CD4-positive, alpha-beta T cell treated with Interleukin-15 for 4 hours (primary cell): Measurements from ENCODE around the gene PAX9.

ENCODE experiments used
- DNase-seq: peaks from one replicate; pipeline ENCODE4 v3.0.0-alpha.2; 2020; ENCODE audit warnings: low spot score

Gene PAX9

GRCh38 chr14:36655963-36656686, 5.5 kb upstream of the PAX9 start:
- DNase-seq = no peak

DNA sequence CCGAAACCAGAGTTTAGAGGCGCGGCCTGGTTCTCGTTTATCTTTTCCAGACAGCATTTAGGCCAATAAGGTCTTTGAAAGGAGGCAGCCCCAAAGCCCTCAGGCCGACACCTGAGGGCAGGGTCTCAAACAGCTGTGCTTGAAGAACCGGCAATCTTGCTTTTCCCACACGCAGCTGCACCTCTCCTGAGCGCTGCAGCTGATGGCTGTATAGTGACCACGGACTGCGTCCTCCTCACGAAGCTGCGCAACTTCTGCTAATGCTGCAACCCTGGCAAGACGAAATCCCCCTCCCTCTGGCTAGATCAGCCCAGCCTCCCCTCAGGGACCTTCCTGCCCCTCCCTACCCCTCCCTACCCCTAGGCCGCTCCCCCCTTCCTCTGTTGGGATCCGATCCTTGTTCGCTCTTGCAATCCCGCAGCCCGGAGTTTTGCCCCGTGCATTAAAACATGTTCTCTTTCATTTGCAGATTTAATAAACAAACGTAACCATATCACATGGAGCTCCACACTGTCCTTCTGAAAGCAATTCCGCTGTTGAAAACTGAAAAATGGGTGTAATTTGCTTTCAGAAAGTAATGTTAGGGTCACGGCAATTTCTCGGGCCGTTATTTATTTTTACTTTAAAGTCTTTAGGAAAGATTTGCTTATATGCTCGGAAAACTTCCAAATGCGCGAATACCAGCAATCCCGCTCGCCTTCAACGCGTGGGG, 4.8 kb upstream of the PAX9 start:
- DNase-seq = no peak

DNA sequence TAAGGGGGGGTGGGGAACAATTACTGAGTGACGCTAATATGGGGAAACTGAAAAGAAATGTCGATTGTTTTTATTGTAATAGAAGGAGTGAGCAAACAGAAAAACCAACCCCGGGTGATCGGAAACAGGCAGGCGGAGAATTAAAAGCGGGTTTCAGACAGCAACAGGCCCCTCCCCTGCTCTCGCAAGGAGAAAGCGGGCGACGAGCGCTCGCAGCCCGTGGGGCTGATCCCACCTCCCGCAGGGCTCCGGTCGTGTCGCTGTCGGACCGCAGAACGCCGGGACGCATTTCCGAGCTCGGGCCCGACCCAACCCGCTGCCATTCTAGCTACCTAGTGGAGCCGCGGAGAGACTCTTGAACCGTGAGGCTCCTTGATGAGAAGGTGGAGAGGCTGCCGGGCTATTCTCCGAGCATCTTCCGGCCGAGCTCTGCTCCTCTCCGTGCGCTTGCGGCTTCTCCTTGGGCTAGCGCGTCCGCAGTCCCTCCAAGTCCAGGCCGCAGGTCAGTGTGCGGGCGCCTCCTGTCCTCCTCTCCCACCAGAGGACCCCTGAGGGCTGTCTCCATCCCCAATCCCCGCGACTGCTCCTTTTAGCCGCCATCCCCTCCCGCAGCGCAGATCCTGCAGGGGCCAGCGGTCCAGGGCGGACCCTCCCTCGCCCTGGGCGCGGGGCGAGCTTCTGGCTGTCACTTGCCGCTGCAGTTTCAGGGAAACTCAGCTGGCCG, 4.1 kb upstream of the PAX9 start:
- no peak for DNase-seq

DNA sequence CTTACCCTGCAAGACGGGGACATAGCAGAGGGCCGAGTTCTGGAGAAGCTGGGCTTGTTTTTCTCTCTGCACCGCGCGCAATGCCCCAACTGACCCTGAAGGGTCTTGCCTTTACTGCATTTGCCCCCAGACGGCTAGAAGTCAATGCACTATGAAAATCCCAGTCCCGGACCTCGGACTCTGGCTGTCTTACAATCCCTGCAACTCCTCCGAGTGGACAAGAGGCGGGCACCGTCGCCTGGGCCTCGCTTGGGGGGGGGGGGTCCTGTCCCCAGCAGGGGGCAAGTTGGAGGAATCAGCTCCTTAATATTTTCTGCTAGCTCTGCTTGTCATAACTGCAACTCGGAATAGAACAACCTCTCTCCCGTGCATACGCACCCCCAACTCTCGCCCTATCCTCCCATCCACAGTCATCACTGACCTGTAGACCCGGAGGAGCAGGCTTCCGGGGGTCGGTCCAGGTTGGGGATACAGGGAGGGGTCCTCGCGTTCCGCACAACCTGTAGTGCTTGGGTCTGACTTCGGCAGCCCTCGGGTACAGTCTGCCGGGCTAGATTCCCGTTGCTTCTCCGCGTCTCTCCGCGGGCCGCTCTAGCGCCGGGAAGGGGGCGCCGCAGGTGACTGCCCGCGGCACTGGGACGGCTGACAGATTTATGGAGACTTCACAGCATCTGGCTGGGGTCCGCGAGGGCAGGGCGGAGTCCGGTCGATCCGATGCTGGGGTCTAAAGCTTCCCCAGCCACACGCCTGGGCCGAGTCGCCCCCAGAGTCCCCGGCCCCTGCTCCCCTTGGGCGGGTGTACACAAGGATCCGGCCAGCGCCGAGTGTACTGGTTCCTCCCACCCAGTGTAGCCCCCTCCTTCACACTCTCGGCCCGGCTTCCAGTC, 3.3 kb upstream of the PAX9 start:
- no peak for DNase-seq

DNA sequence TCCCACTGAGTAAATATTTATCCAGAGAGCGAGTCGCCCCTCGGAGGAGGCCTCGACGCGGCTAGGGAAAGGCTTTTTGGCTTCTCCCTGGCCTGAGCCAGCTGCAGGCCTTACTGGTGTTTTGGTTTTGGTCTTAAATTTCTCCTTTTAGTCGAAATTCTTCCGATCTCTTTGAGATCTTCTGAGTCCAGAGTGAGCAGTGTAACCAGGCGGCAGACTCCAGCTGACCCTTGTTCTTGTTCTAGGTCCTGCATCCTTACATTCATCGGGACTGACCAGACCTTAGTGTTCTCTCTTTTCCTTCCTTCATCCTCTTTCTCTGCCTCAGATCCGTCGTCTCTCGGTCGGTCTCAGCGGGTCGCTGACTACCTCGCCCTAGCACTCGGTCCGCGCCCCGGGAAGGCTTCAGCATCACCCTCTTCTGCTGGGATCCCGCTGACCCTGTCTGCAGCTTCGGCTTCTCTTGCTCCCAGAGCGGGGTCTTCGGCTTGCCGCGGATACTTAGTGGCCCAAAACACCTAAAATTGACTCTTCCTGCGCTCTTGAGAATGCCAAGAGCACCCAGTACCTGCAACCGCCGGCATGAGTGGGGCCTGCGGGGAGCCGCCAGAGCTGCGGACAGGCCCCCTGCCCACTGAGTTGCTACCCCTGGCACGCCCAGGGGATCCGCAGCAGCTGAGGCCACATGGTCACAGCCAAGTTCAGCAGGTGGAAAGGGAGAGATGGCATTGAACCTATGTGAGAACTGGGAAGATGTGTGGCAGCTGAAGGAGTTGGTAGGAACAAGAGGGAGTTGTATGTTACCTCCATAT, 2.4 kb upstream of the PAX9 start:
- no peak for DNase-seq

- no peak for DNase-seq
Measured at GRCh38 chr14:36659822-36660735, 1.6 kb upstream of the PAX9 start.

- no peak for DNase-seq
Measured at GRCh38 chr14:36660736-36661505, 739 bp upstream of the PAX9 start.

GRCh38 chr14:36662258-36662542, 540 bp downstream of the PAX9 start:
- no peak for DNase-seq

GRCh38 chr14:36662543-36663403, 1.1 kb downstream of the PAX9 start:
- DNase-seq = no peak

GRCh38 chr14:36663404-36664321, 2.0 kb downstream of the PAX9 start:
- DNase-seq = no peak

GRCh38 chr14:36664322-36665193, 2.9 kb downstream of the PAX9 start:
- no peak for DNase-seq

GRCh38 chr14:36665887-36666415, 4.3 kb downstream of the PAX9 start:
- no peak for DNase-seq

DNA sequence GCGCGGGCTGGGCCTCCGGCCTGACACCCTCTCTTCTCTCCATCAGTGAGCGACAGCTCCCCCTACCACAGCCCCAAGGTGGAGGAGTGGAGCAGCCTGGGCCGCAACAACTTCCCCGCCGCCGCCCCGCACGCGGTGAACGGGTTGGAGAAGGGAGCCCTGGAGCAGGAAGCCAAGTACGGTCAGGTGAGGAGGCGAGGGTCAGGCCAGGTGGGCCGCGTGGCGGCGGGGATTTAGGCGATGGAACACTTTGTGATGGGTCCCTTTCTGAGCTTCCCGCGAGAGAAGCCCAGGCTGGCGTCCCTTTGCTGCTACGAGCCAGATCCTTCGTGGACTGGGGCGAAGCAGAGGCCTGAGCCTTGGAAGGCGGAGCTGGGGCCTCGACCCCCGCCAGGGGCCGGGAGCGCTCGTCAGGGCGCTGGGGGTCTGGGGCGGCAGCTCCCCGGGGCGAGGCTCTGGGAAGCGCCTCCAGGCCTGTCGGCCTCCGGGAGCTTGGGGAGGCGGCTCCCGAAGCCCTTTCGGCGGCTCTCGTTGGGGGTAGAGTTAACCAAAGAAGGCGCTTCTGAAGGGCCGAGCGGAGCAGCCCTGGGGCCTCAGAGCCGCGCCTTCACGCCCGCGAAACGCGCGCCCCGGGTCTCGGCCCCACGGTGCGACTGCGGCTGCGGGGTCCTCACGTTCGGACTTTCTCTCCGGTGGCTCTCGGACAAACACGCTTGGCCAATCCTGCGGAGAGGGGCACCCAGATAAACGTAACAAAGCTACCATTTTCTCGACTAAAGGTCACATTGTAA, 5.0 kb downstream of the PAX9 start:
- no peak for DNase-seq

DNA sequence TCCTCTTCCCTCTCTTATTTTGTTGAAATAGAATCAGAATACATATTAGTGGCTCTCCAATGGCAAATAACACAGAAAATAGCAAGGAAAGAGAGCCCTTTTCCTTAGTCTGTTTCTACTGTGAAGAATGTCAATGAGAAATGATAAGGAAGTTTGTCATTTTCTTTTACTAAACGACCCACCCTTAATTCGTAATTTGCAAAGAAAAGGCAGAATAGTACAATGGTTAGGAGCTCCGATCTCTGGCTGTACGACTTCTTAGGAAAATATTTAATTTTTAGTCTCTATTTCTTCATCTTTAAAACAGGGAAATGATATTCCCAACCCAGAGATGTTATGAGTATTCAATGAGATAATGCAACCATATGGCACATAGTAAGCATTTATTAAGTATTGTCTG, 6.0 kb downstream of the PAX9 start:
- DNase-seq = no peak

GRCh38 chr14:36671149-36671548, 9.5 kb downstream of the PAX9 start:
- no peak for DNase-seq
